Loucy (cell line): ENCODE data around the gene GRB7.

Experiments used
- H2AFZ ChIP-seq: fragments of 200-600 bp; sonication (generic); 2 replicates; pipeline ENCODE4 v1.6.0; 2016; ENCODE audit warnings: antibody characterized with exemption, mild to moderate bottlenecking, low read length, moderate library complexity
- H3F3A ChIP-seq: fragments of 200-600 bp; 2 replicates; pipeline ENCODE4 v1.6.0; 2016; ENCODE audit warnings: antibody characterized with exemption, low read depth, mild to moderate bottlenecking
- H3K27me3 ChIP-seq: fragments of 200-600 bp; sonication (generic); 2 replicates; pipeline ENCODE4 v1.6.1; 2014; ENCODE audit warnings: low read length, mild to moderate bottlenecking; ENCODE audit not compliant: insufficient read depth, poor library complexity, severe bottlenecking
- H3K36me3 ChIP-seq: fragments of 200-600 bp; sonication (generic); 2 replicates; pipeline ENCODE4 v1.6.1; 2016; ENCODE audit warnings: low read length; ENCODE audit not compliant: insufficient read depth
- H3K4me1 ChIP-seq: fragments of 200-600 bp; sonication (generic); 2 replicates; pipeline ENCODE4 v1.5.1; 2014; ENCODE audit warnings: low read length, mild to moderate bottlenecking; ENCODE audit not compliant: insufficient read depth, poor library complexity, severe bottlenecking
- H3K4me2 ChIP-seq: fragments of 200-600 bp; sonication (generic); 2 replicates; pipeline ENCODE4 v1.6.0; 2014; ENCODE audit warnings: antibody characterized with exemption, low read length, low read depth, mild to moderate bottlenecking; ENCODE audit not compliant: poor library complexity, severe bottlenecking
- H3K4me3 ChIP-seq: fragments of 200-600 bp; sonication (generic); 2 replicates; pipeline ENCODE4 v1.5.1; 2014; ENCODE audit warnings: low read length, mild to moderate bottlenecking, mixed read lengths; ENCODE audit not compliant: poor library complexity, severe bottlenecking
- H3K79me2 ChIP-seq: fragments of 200-600 bp; sonication (generic); 2 replicates; pipeline ENCODE4 v1.6.1; 2014; ENCODE audit warnings: low read length; ENCODE audit not compliant: insufficient read depth
- H3K9ac ChIP-seq: fragments of 200-600 bp; sonication (generic); 2 replicates; pipeline ENCODE4 v1.6.0; 2014; ENCODE audit warnings: mild to moderate bottlenecking, low read depth, low read length, moderate library complexity; ENCODE audit not compliant: poor library complexity, severe bottlenecking
- H3K9me2 ChIP-seq: fragments of 200-600 bp; sonication (generic); replicated peaks from 2 replicates; pipeline ENCODE4 v1.6.1; 2016; ENCODE audit warnings: low read depth, low read length, mixed read lengths
- H3K9me3 ChIP-seq: fragments of 200-600 bp; sonication (generic); 2 replicates; pipeline ENCODE4 v1.6.1; 2014; ENCODE audit warnings: mild to moderate bottlenecking, antibody characterized with exemption, low read length, low read depth; ENCODE audit not compliant: insufficient read depth
- H4K20me1 ChIP-seq: fragments of 200-600 bp; sonication (generic); 2 replicates; pipeline ENCODE4 v1.6.0; 2014; ENCODE audit warnings: antibody characterized with exemption, low read length, mild to moderate bottlenecking; ENCODE audit not compliant: insufficient read depth, poor library complexity, severe bottlenecking
- EZH2phosphoT487 ChIP-seq: fragments of 200-600 bp; IDR thresholded peaks from 2 replicates; pipeline ENCODE4 v1.6.1; 2018; ENCODE audit warnings: antibody characterized with exemption, mild to moderate bottlenecking, moderate library complexity, borderline replicate concordance
- TF ChIP-seq, protein P1 (sequence below): fragments of 200-600 bp; sonication (generic); conservative IDR thresholded peaks from 2 replicates; pipeline ENCODE4 v1.5.1; 2014; ENCODE audit warnings: mild to moderate bottlenecking, antibody characterized with exemption, low read length

The GRB7 gene

DNA sequence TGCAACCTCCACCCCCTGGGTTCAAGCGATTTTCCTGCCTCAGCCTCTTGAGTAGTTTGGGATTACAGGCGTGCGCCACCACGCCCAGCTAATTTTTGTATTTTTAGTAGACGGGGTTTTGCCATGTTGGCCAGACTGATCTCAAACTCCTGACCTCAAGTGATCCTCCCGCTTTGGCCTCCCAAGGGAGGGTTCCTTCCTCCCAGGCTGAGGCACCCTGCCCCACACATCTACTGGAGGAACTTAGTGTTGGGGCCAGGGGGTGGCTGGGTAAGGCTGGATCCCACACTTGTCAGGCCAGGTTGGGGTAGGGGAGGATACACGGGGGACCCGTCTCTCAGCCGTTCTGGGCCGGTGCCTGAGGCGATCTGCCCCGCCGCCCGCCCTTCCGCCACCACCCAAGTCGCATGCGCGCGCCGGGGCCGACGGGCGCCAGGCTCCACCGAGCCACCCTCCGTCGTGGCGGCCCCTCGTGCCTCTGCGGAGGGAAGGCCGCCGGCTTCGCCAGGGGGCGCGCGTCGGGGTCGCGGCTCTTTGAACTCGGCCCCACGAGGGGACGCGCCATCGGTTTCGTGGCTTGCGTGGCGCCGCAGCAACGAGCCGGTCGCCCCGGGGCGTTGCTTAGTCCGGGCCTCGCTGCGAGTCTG is 15.9 kb downstream of the GRB7 start:
- no peaks in the 10 kb centered on the region for H3K36me3 ChIP-seq
- TF ChIP-seq, protein P1, sequence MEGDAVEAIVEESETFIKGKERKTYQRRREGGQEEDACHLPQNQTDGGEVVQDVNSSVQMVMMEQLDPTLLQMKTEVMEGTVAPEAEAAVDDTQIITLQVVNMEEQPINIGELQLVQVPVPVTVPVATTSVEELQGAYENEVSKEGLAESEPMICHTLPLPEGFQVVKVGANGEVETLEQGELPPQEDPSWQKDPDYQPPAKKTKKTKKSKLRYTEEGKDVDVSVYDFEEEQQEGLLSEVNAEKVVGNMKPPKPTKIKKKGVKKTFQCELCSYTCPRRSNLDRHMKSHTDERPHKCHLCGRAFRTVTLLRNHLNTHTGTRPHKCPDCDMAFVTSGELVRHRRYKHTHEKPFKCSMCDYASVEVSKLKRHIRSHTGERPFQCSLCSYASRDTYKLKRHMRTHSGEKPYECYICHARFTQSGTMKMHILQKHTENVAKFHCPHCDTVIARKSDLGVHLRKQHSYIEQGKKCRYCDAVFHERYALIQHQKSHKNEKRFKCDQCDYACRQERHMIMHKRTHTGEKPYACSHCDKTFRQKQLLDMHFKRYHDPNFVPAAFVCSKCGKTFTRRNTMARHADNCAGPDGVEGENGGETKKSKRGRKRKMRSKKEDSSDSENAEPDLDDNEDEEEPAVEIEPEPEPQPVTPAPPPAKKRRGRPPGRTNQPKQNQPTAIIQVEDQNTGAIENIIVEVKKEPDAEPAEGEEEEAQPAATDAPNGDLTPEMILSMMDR, result no peak; the same call in 1 of the 2 replicates
- no peak for TF ChIP-seq EZH2phosphoT487
- peak overlapping the region; percentile 95 for H2AFZ ChIP-seq
- no peaks in the 10 kb centered on the region for H3K27me3 ChIP-seq
- no peaks in the 10 kb centered on the region; the same call in 1 of the 2 replicates for H3F3A ChIP-seq
- H3K4me2 ChIP-seq, result peak overlapping the region; percentile 79
- H3K79me2 ChIP-seq, result no peaks in the 10 kb centered on the region
- H3K9ac ChIP-seq, result peak overlapping the region; percentile 84
- no peaks in the 10 kb centered on the region for H4K20me1 ChIP-seq
- H3K4me3 ChIP-seq, result peak overlapping the region; percentile 85
- H3K4me1 ChIP-seq, result peaks cover 34% of the 10 kb centered on the region
- H3K9me3 ChIP-seq, result no peaks in the 10 kb centered on the region
- H3K9me2 ChIP-seq, result no peaks in the 10 kb centered on the region

DNA sequence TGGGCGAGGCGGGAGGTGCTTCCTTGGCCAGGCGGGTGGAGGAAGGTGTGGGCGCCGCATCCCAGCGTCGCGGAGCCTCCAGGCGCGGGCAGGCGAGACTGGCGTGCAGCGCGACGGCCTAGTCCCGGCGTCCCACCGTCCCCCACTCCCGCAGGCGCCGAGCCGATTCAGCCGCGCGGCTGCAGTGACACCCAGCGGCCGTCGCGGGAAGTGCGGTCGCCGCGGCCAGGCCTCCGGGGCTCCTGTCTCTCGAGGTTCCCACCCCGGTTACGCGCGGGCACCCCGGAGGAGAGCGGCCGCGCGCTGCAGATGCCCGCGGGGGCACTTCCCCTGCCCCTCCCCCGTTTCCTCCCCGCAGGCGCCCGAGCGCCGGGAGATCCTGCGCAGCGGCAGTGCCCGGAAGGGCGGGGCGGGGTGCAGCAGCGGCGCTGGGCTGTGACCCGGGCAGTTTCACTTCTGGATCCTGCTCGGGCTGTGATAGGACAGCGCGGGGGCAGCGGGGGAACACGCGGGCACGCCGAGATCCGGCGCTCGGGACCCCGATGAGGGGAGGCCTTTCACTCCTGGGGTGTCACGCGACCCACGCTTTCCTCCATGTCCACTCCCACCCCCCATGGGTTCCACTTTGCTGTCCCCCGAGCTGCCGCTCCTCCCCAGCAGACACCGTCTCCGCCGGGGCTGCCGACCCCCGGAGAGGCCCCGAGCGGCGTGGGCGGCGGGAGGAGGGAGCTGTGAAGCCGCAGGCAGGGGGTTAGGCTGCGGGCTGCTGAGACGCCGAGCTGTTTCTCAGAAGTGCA is 16.6 kb downstream of the GRB7 start:
- TF ChIP-seq, protein P1, result peak; percentile 59
- no peak for TF ChIP-seq EZH2phosphoT487
- Histone ChIP-seq H3K4me3 (peak overlapping the region; percentile 85), H3K9ac (peak overlapping the region; percentile 88), H3K27me3 (no peaks in the 10 kb centered on the region), H3K79me2 (no peaks in the 10 kb centered on the region), H3K36me3 (no peaks in the 10 kb centered on the region), H3K4me1 (peaks cover 34% of the 10 kb centered on the region), H3K9me3 (no peaks in the 10 kb centered on the region), H3K9me2 (no peaks in the 10 kb centered on the region), H4K20me1 (no peaks in the 10 kb centered on the region), H2AFZ (peak overlapping the region; percentile 95), H3F3A (no peaks in the 10 kb centered on the region; the same call in 1 of the 2 replicates), H3K4me2 (peak overlapping the region; percentile 79)

GRCh38 chr17:39754958-39755553 is 17.3 kb downstream of the GRB7 start:
- peaks cover 34% of the 10 kb centered on the region for H3K4me1 ChIP-seq

More at GRCh38 chr17:39754958-39755553, 17.3 kb downstream of the GRB7 start:
- Histone ChIP-seq H3K9ac (peak overlapping the region; percentile 88), H4K20me1 (no peaks in the 10 kb centered on the region), H3K9me2 (no peaks in the 10 kb centered on the region), H3K4me2 (peak overlapping the region; percentile 68), H3F3A (no peaks in the 10 kb centered on the region; the same call in 1 of the 2 replicates), H3K4me3 (peak overlapping the region; percentile 85), H3K9me3 (no peaks in the 10 kb centered on the region), H2AFZ (peak overlapping the region; percentile 87), H3K27me3 (no peaks in the 10 kb centered on the region), H3K36me3 (no peaks in the 10 kb centered on the region), H3K79me2 (no peaks in the 10 kb centered on the region)
- TF ChIP-seq, protein P1, result no peak
- TF ChIP-seq EZH2phosphoT487, result no peak
